Fibroblast of upper back skin (primary cell): ENCODE results near the gene ZFYVE21.
"Not testable (repeated sequence)": the region's sequence is repeated elsewhere in the genome, so short reads cannot be mapped to it uniquely, and the experiment has no call there.

Source experiments
- DNase-seq: peaks from one replicate; pipeline ENCODE4 v3.0.0-alpha.2; 2013

Gene ZFYVE21

GRCh38 chr14:103715052-103716000 is at the start of gene ZFYVE21, which contains the start of gene XRCC3:
ZFYVE21 (plus strand) TSS chr14:103715810; CDS start chr14:103715842, 32 bp downstream.
XRCC3 (minus strand) TSS chr14:103715451; CDS start chr14:103711087, 4,364 bp downstream.
- peak; percentile 99 for DNase-seq

GRCh38 chr14:103667671-103668070 is 47.9 kb upstream of the ZFYVE21 start:
- no peak for DNase-seq

GRCh38 chr14:103668117-103668516 is 47.5 kb upstream of the ZFYVE21 start:
- DNase-seq = no peak

- DNase-seq = no peak
These were observed 46.2 kb upstream of the ZFYVE21 start for GRCh38 chr14:103669370-103669769.

- DNase-seq = no peak
These were observed 43.7 kb upstream of the ZFYVE21 start for GRCh38 chr14:103671911-103672310.

- DNase-seq = no peak
These were observed 39.7 kb upstream of the ZFYVE21 start for GRCh38 chr14:103675957-103676356.

- DNase-seq = no peak
These were observed 38.5 kb upstream of the ZFYVE21 start for GRCh38 chr14:103676881-103677675.

- no peak for DNase-seq
These were observed 36.3 kb upstream of the ZFYVE21 start for GRCh38 chr14:103679351-103679750.

GRCh38 chr14:103680491-103681231 is 34.9 kb upstream of the ZFYVE21 start:
- no peak for DNase-seq

GRCh38 chr14:103683139-103683538 is 32.5 kb upstream of the ZFYVE21 start:
- DNase-seq = no peak

GRCh38 chr14:103684471-103684870 is 31.1 kb upstream of the ZFYVE21 start:
- no peak for DNase-seq

- DNase-seq = no peak
These were observed 30.7 kb upstream of the ZFYVE21 start for GRCh38 chr14:103684871-103685270.

GRCh38 chr14:103685276-103686211 is 30.1 kb upstream of the ZFYVE21 start:
- no peak for DNase-seq

- no peak for DNase-seq
These were observed 28.7 kb upstream of the ZFYVE21 start for GRCh38 chr14:103686831-103687485.

- DNase-seq = no peak
These were observed 27.9 kb upstream of the ZFYVE21 start for GRCh38 chr14:103687712-103688111.

GRCh38 chr14:103688441-103688840 is 27.2 kb upstream of the ZFYVE21 start:
- no peak for DNase-seq

GRCh38 chr14:103688906-103689902 is 26.4 kb upstream of the ZFYVE21 start:
- no peak for DNase-seq

- DNase-seq = no peak
These were observed 25.3 kb upstream of the ZFYVE21 start for GRCh38 chr14:103690332-103690731.

- not testable (repeated sequence) for DNase-seq
These were observed 24.0 kb upstream of the ZFYVE21 start for GRCh38 chr14:103691655-103692054.

GRCh38 chr14:103692159-103692558 is 23.5 kb upstream of the ZFYVE21 start:
- DNase-seq = no peak
